Suprapubic skin (tissue), 3 donors: ENCODE data around the gene CDH13.

ENCODE experiments used
- POLR2AphosphoS5 ChIP-seq, 3 donors: sonication (generic); formaldehyde crosslinking; IDR thresholded peaks; one replicate each; pipeline ENCODE4 v1.6.1; 2017; ENCODE audit warnings: antibody characterized with exemption in 3 of 3
- TF ChIP-seq, protein P1 (sequence below), 2 donors: fragments of 200-600 bp in 1 of 2; fragments of 450-650 bp in 1 of 2; sonication (generic) in 1 of 2; IDR thresholded peaks; one replicate each; pipeline ENCODE4 v1.5.1; 2016 to 2019; ENCODE audit warnings: antibody characterized with exemption in 2 of 2, mild to moderate bottlenecking in 1 of 2, moderate library complexity in 1 of 2

DNA sequence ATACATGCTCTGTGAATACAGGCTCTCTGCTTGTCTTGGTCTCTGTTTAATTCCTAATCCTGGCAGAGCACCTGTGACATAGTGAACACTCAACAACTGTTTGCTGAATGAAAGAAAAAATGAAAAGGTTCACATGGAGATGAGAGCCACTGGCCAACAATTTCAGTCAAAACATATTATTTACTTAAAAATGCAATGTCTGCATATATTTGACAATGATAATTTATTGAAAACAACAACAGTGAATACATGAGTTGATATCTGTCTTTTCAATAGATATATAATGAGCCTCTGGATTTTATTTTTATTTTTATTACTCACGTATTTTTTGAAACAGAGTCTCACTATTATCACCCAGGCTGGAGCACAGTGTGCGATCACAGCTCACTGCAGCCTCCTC is 136.6 kb downstream of the CDH13 start:
- TF ChIP-seq, protein P1, sequence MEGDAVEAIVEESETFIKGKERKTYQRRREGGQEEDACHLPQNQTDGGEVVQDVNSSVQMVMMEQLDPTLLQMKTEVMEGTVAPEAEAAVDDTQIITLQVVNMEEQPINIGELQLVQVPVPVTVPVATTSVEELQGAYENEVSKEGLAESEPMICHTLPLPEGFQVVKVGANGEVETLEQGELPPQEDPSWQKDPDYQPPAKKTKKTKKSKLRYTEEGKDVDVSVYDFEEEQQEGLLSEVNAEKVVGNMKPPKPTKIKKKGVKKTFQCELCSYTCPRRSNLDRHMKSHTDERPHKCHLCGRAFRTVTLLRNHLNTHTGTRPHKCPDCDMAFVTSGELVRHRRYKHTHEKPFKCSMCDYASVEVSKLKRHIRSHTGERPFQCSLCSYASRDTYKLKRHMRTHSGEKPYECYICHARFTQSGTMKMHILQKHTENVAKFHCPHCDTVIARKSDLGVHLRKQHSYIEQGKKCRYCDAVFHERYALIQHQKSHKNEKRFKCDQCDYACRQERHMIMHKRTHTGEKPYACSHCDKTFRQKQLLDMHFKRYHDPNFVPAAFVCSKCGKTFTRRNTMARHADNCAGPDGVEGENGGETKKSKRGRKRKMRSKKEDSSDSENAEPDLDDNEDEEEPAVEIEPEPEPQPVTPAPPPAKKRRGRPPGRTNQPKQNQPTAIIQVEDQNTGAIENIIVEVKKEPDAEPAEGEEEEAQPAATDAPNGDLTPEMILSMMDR (IDR thresholded peaks at IDR 0.05), result no peak
- no peak for TF ChIP-seq POLR2AphosphoS5 (IDR thresholded peaks at IDR 0.05)
